Neural crest cell (in vitro differentiated cells): ENCODE measurements around the gene SPACA7. TPM values are rescaled to one million over a fixed set of nuclear protein-coding genes. Genes with fewer than 3 reads are reported as not detected.

Experiments
- DNase-seq: peaks from one replicate; pipeline ENCODE4 v3.0.0; 2021; ENCODE audit warnings: low read depth, mixed read lengths, low spot score
- H3K27ac Mint-ChIP-seq: one replicate; pipeline ENCODE4 v1.8.0; 2021; ENCODE audit warnings: mild to moderate bottlenecking, mixed read lengths; ENCODE audit not compliant: unreplicated experiment
- H3K27me3 Mint-ChIP-seq: 2 replicates; pipeline ENCODE4 v1.8.0; 2021; ENCODE audit warnings: low read depth, mild to moderate bottlenecking, mixed read lengths
- H3K36me3 Mint-ChIP-seq: 2 replicates; pipeline ENCODE4 v1.8.0; 2021; ENCODE audit warnings: low read depth, mild to moderate bottlenecking, mixed read lengths
- H3K4me1 Mint-ChIP-seq: 2 replicates; pipeline ENCODE4 v1.8.0; 2021; ENCODE audit warnings: mixed read lengths
- H3K4me3 Mint-ChIP-seq: one replicate; pipeline ENCODE4 v1.8.0; 2021; ENCODE audit warnings: mild to moderate bottlenecking, mixed read lengths
- H3K9me3 Mint-ChIP-seq: 2 replicates; pipeline ENCODE4 v1.8.0; 2021; ENCODE audit warnings: mixed read lengths
- CTCF ChIP-seq: fragments of 200-600 bp; sonication (generic); conservative IDR thresholded peaks from 2 replicates; pipeline ENCODE4 v1.5.0; 2021; ENCODE audit warnings: antibody characterized with exemption, mild to moderate bottlenecking
- total RNA-seq: library from RNA; stranded (reverse); gene quantifications from 2 replicates; pipeline ENCODE4 v1.2.1, GENCODE V29; 2021

SPACA7 gene
- total RNA-seq, 1 donor from 2014 or later = not detected

- Mint-ChIP-seq H3K27ac (no peak overlapping the region), H3K9me3 (peaks cover 12% of the 10 kb centered on the region), H3K4me1 (no peaks in the 10 kb centered on the region), H3K27me3 (no peaks in the 10 kb centered on the region), H3K36me3 (peaks cover 10% of the 10 kb centered on the region), H3K4me3 (no peak overlapping the region)
- TF ChIP-seq CTCF = no peak
- no peak for DNase-seq
These were observed 81.3 kb downstream of the SPACA7 start for GRCh38 chr13:112457485-112457884.

GRCh38 chr13:112462408-112462807, 86.3 kb downstream of the SPACA7 start:
- no peak for TF ChIP-seq CTCF
- no peaks in the 10 kb centered on the region for H3K4me1 Mint-ChIP-seq
- H3K9me3 Mint-ChIP-seq = peaks cover 14% of the 10 kb centered on the region
- no peaks in the 10 kb centered on the region for H3K27me3 Mint-ChIP-seq
- no peak overlapping the region for H3K27ac Mint-ChIP-seq
- DNase-seq = no peak
- H3K4me3 Mint-ChIP-seq = no peak overlapping the region
- H3K36me3 Mint-ChIP-seq = peaks cover 12% of the 10 kb centered on the region

- H3K9me3 Mint-ChIP-seq = peaks cover 12% of the 10 kb centered on the region
- no peaks in the 10 kb centered on the region for H3K4me1 Mint-ChIP-seq
- no peak for DNase-seq
- H3K27ac Mint-ChIP-seq = no peak overlapping the region
- no peaks in the 10 kb centered on the region for H3K27me3 Mint-ChIP-seq
- H3K36me3 Mint-ChIP-seq = peaks cover 10% of the 10 kb centered on the region
- TF ChIP-seq CTCF = no peak
- no peak overlapping the region for H3K4me3 Mint-ChIP-seq
These were observed 88.6 kb downstream of the SPACA7 start for GRCh38 chr13:112464720-112465119.

- no peak overlapping the region for H3K27ac Mint-ChIP-seq
- no peaks in the 10 kb centered on the region for H3K4me1 Mint-ChIP-seq
- DNase-seq = no peak
These were observed 89.3 kb downstream of the SPACA7 start for GRCh38 chr13:112465251-112466131.

More at GRCh38 chr13:112465251-112466131, 89.3 kb downstream of the SPACA7 start:
- Mint-ChIP-seq H3K36me3 (peaks cover 7% of the 10 kb centered on the region), H3K27me3 (no peaks in the 10 kb centered on the region), H3K4me3 (no peak overlapping the region), H3K9me3 (peaks cover 6% of the 10 kb centered on the region)
- no peak for TF ChIP-seq CTCF
